ENCODE results near the gene KRT14. TPM values are rescaled to one million over a fixed set of nuclear protein-coding genes. Genes with fewer than 3 reads are reported as not detected.
A peak's percentile ranks its signal among the peaks of the same experiment; 100 is the strongest.
"Not testable (repeated sequence)": the region's sequence is repeated elsewhere in the genome, so short reads cannot be mapped to it uniquely, and the experiment has no call there.

The KRT14 gene
- total and polyA plus RNA-seq, 2 donors (not counting 1 experiment from before 2014, with no cell fraction given) = 0.94 TPM; not detected in 1

- not testable (repeated sequence) for H3K27ac ChIP-seq (ENCODE audit: insufficient read depth, low read length); H3K4me1 ChIP-seq (ENCODE audit: control insufficient read depth, extremely low read depth, insufficient read depth, low read length); H3K79me2 ChIP-seq (ENCODE audit: control insufficient read depth, insufficient read depth, low read length); H3K4me2 ChIP-seq (ENCODE audit: extremely low read depth, insufficient read depth, low read length); H4K20me1 ChIP-seq (ENCODE audit: control insufficient read depth, extremely low read depth, insufficient read depth, low read length); H2AFZ ChIP-seq (ENCODE audit: low read length); H3K9me3 ChIP-seq (ENCODE audit: control insufficient read depth, insufficient read depth, low read depth, low read length); DNase-seq (ENCODE audit: low read depth in 2 of 2); H3K9ac ChIP-seq (ENCODE audit: insufficient read depth, low read length); H3K27me3 ChIP-seq (ENCODE audit: control insufficient read depth, insufficient read depth, low read length); H3K4me3 ChIP-seq (replicated peaks in 1 of 4; ENCODE audit: control extremely low read depth in 1 of 4, insufficient read depth in 1 of 4, low read depth in 3 of 4, low read length in 4 of 4); H3K36me3 ChIP-seq (ENCODE audit: control insufficient read depth, insufficient read depth, low read length)
Measured at GRCh38 chr17:41626028-41626913, 39.6 kb upstream of the KRT14 start.

GRCh38 chr17:41625602-41626001 lies 38.9 kb upstream of the KRT14 start:
- no peaks in the 10 kb centered on the region for H3K79me2 ChIP-seq (ENCODE audit: control insufficient read depth, insufficient read depth, low read length)
- H3K4me3 ChIP-seq (replicated peaks in 1 of 4; ENCODE audit: control extremely low read depth in 1 of 4, insufficient read depth in 1 of 4, low read depth in 3 of 4, low read length in 4 of 4) = no peak overlapping the region
- peak in 1 of 2 donors; percentile 56 for DNase-seq (ENCODE audit: low read depth in 2 of 2)
- H3K9ac ChIP-seq (ENCODE audit: insufficient read depth, low read length) = no peak overlapping the region
- no peak overlapping the region for H2AFZ ChIP-seq (ENCODE audit: low read length)
- H3K36me3 ChIP-seq (ENCODE audit: control insufficient read depth, insufficient read depth, low read length) = no peaks in the 10 kb centered on the region
- H3K9me3 ChIP-seq (ENCODE audit: control insufficient read depth, insufficient read depth, low read depth, low read length) = no peaks in the 10 kb centered on the region
- no peaks in the 10 kb centered on the region for H3K4me1 ChIP-seq (ENCODE audit: control insufficient read depth, extremely low read depth, insufficient read depth, low read length)
- peaks cover 5% of the 10 kb centered on the region for H3K27me3 ChIP-seq (ENCODE audit: control insufficient read depth, insufficient read depth, low read length)
- H3K4me2 ChIP-seq (ENCODE audit: extremely low read depth, insufficient read depth, low read length) = no peak overlapping the region
- H4K20me1 ChIP-seq (ENCODE audit: control insufficient read depth, extremely low read depth, insufficient read depth, low read length) = no peaks in the 10 kb centered on the region
- no peak overlapping the region for H3K27ac ChIP-seq (ENCODE audit: insufficient read depth, low read length)
- TF ChIP-seq CTCF (conservative IDR thresholded peaks at IDR 0.05 in 1 of 2, IDR thresholded peaks at IDR 0.05 in 1 of 2; ENCODE audit: low read depth in 1 of 2, low read length in 2 of 2) (no peak), EZH2 (IDR thresholded peaks at IDR 0.05; ENCODE audit: low read length, missing control alignments) (no peak)

GRCh38 chr17:41624208-41625101 lies 37.8 kb upstream of the KRT14 start, which contains the start of gene KRT17:
KRT17 (minus strand) TSS chr17:41624575; CDS start chr17:41624509, 66 bp downstream.
- DNase-seq (ENCODE audit: low read depth in 2 of 2) = peak in 1 of 2 donors; percentile 45
- TF ChIP-seq EZH2 (IDR thresholded peaks at IDR 0.05; ENCODE audit: low read length, missing control alignments) = no peak
- no peak for TF ChIP-seq CTCF (conservative IDR thresholded peaks at IDR 0.05 in 1 of 2, IDR thresholded peaks at IDR 0.05 in 1 of 2; ENCODE audit: low read depth in 1 of 2, low read length in 2 of 2)
- no peak within 1 kb of the TSS for H3K27ac ChIP-seq (ENCODE audit: insufficient read depth, low read length)
- no peak within 1 kb of the TSS for H3K9ac ChIP-seq (ENCODE audit: insufficient read depth, low read length)
- no peaks in the 10 kb centered on the region for H3K79me2 ChIP-seq (ENCODE audit: control insufficient read depth, insufficient read depth, low read length)
- H4K20me1 ChIP-seq (ENCODE audit: control insufficient read depth, extremely low read depth, insufficient read depth, low read length) = no peaks in the 10 kb centered on the region
- H2AFZ ChIP-seq (ENCODE audit: low read length) = no peak within 1 kb of the TSS
- no peak within 1 kb of the TSS for H3K4me3 ChIP-seq (replicated peaks in 1 of 4; ENCODE audit: control extremely low read depth in 1 of 4, insufficient read depth in 1 of 4, low read depth in 3 of 4, low read length in 4 of 4)
- no peaks in the 10 kb centered on the region for H3K4me1 ChIP-seq (ENCODE audit: control insufficient read depth, extremely low read depth, insufficient read depth, low read length)
- no peaks in the 10 kb centered on the region for H3K9me3 ChIP-seq (ENCODE audit: control insufficient read depth, insufficient read depth, low read depth, low read length)
- no peaks in the 10 kb centered on the region for H3K36me3 ChIP-seq (ENCODE audit: control insufficient read depth, insufficient read depth, low read length)
- H3K27me3 ChIP-seq (ENCODE audit: control insufficient read depth, insufficient read depth, low read length) = peaks cover 5% of the 10 kb centered on the region
- H3K4me2 ChIP-seq (ENCODE audit: extremely low read depth, insufficient read depth, low read length) = no peak within 1 kb of the TSS

GRCh38 chr17:41623184-41623861 lies 36.6 kb upstream of the KRT14 start:
- H3K4me2 ChIP-seq (ENCODE audit: extremely low read depth, insufficient read depth, low read length); H3K4me3 ChIP-seq (replicated peaks in 1 of 4; ENCODE audit: control extremely low read depth in 1 of 4, insufficient read depth in 1 of 4, low read depth in 3 of 4, low read length in 4 of 4); H2AFZ ChIP-seq (ENCODE audit: low read length); H3K36me3 ChIP-seq (ENCODE audit: control insufficient read depth, insufficient read depth, low read length); H3K27ac ChIP-seq (ENCODE audit: insufficient read depth, low read length); H3K9ac ChIP-seq (ENCODE audit: insufficient read depth, low read length); H3K9me3 ChIP-seq (ENCODE audit: control insufficient read depth, insufficient read depth, low read depth, low read length); DNase-seq (ENCODE audit: low read depth in 2 of 2); H3K27me3 ChIP-seq (ENCODE audit: control insufficient read depth, insufficient read depth, low read length); H3K79me2 ChIP-seq (ENCODE audit: control insufficient read depth, insufficient read depth, low read length); H4K20me1 ChIP-seq (ENCODE audit: control insufficient read depth, extremely low read depth, insufficient read depth, low read length); H3K4me1 ChIP-seq (ENCODE audit: control insufficient read depth, extremely low read depth, insufficient read depth, low read length): not testable (repeated sequence)

Measured in fibroblast of lung (primary cell).